Spleen (tissue), 11 donors: ENCODE results near the gene RAB8B. TPM values are rescaled to one million over a fixed set of nuclear protein-coding genes. Genes with fewer than 3 reads are reported as not detected.

Experiments
- DNase-seq: peaks from one replicate; pipeline ENCODE4 v3.0.0-alpha.2; 2020
- H3K27ac ChIP-seq, 8 donors: fragments of 200-600 bp; sonication (generic) in 7 of 8; 1 replicate in 4 of 8; 2 replicates in 4 of 8; pipeline versions ENCODE4 v1.5.0 to v1.8.0; 2016 to 2021; ENCODE audit warnings: inconsistent platforms in 4 of 8, mild to moderate bottlenecking in 4 of 8, moderate library complexity in 1 of 8
- H3K27me3 ChIP-seq, 7 donors: fragments of 200-600 bp; sonication (generic) in 6 of 7; replicated peaks in 1 of 7; 1 replicate in 4 of 7; 2 replicates in 3 of 7; pipeline versions ENCODE4 v1.5.0 to v1.8.0; 2016 to 2021; ENCODE audit warnings: inconsistent platforms in 3 of 7, mild to moderate bottlenecking in 1 of 7
- H3K36me3 ChIP-seq, 6 donors: fragments of 200-600 bp; sonication (generic) in 5 of 6; 1 replicate in 4 of 6; 2 replicates in 2 of 6; pipeline versions ENCODE4 v1.5.0 to v1.8.0; 2016 to 2021; ENCODE audit warnings: inconsistent platforms in 2 of 6
- H3K4me1 ChIP-seq, 6 donors: fragments of 200-600 bp; sonication (generic) in 5 of 6; 1 replicate in 3 of 6; 2 replicates in 3 of 6; pipeline versions ENCODE4 v1.5.0 to v1.8.0; 2016 to 2021; ENCODE audit warnings: inconsistent platforms in 3 of 6
- H3K4me3 ChIP-seq, 8 donors: fragments of 200-600 bp; sonication (generic) in 7 of 8; 1 replicate in 4 of 8; 2 replicates in 4 of 8; pipeline versions ENCODE4 v1.5.0 to v1.8.0; 2016 to 2021; ENCODE audit warnings: inconsistent platforms in 4 of 8, mild to moderate bottlenecking in 4 of 8, moderate library complexity in 2 of 8
- H3K9me3 ChIP-seq, 8 donors: fragments of 200-600 bp; sonication (generic) in 7 of 8; 1 replicate in 4 of 8; 2 replicates in 4 of 8; pipeline versions ENCODE4 v1.5.0 to v1.8.0; 2016 to 2021; ENCODE audit warnings: inconsistent platforms in 4 of 8
- CTCF ChIP-seq, 11 experiments: fragments of 200-600 bp in 7 of 11; fragments of 450-650 bp in 4 of 11; sonication (generic) in 4 of 11; IDR thresholded peaks in 8 of 11; conservative IDR thresholded peaks in 3 of 11; 1 replicate in 7 of 11; 2 replicates in 4 of 11; pipeline versions ENCODE4 v1.4.0 to v1.8.0; 2016 to 2021; ENCODE audit warnings: antibody characterized with exemption in 11 of 11, inconsistent platforms in 4 of 11, mild to moderate bottlenecking in 1 of 11
- POLR2A ChIP-seq, 3 donors: fragments of 450-650 bp; IDR thresholded peaks; one replicate each; pipeline ENCODE4 v1.5.1; 2017; ENCODE audit warnings: antibody characterized with exemption in 3 of 3, mild to moderate bottlenecking in 1 of 3
- POLR2AphosphoS5 ChIP-seq, 3 donors: sonication (generic); formaldehyde crosslinking; IDR thresholded peaks; one replicate each; pipeline ENCODE4 v1.5.1; 2017; ENCODE audit warnings: antibody characterized with exemption in 3 of 3
- WGBS, 5 donors: extraction: QIAGEN DNeasy Blood & Tissue Kit in 3 of 5; methylation state at CpG; one replicate each; pipeline versions ENCODE4 v1.1.5 to v1.1.7; 2013 to 2018; 5-methylcytosine and 5-hydroxymethylcytosine counted together
- intact Hi-C: fragments of 100-400 bp; cut with DNase I; formaldehyde crosslinking; loops from one replicate; pipeline ENCODE4 v1.15.0; 2023; ENCODE audit warnings: low total_unique reads
- polyA plus RNA-seq, 3 donors: library from polyadenylated mRNA; stranded (reverse); fragments of 200-250 nt; gene quantifications; one replicate each; pipeline ENCODE4 v1.2.1, GENCODE V29; 2013
- total RNA-seq, 7 donors: library from RNA; depleted of rRNA in 3 of 7; stranded (reverse); fragments of >200 nt in 3 of 7; fragmentation: NEBNext Ultra II Directional in 4 of 7; extraction: Animal tissue kit (Norgen Biotek cat#: 25700) in 4 of 7; gene quantifications; one replicate each; pipeline versions ENCODE4 v1.1.0 to v1.2.1, GENCODE V29; 2016 to 2021
- donor health status: healthy with polysubstance abuse.
- donor health status: DM: no; HTN: no; CAD: no; lungs with moderate emphysema.
- donor health status: DM: no; HTN: no; CAD: no.
- donor health status: Bipolar disorder and iron deficiency.
- donor health status: healthy.
- donor health status: DM: no; HTN: no; CAD: no.
- donor health status: DM: yes; HTN: yes; CAD: no.

RAB8B gene
- total and polyA plus RNA-seq, 10 donors: 18.9 to 96.4 (median 64.2) TPM

DNA sequence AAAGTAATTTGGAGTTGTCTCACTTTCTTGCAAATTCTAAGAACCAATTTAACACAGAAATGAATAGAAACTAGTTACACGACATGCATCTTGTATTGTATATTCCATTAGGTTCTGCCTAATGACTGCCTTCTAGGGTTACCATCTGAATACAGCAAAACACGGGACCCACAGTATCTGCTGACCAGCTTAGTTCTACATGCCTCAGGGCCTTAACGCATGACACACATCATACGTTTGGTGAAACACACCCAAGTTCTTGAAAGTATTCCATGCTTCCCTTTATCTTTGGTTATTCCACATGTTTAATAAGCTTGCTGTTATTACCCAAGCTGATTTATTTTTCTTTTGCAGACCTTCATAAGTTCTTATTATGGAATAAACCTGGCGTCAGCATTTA is 115.9 kb downstream of the RAB8B start:
- no peak for TF ChIP-seq CTCF (IDR thresholded peaks at IDR 0.05 in 8 of 11, conservative IDR thresholded peaks at IDR 0.05 in 3 of 11)
- no peak for TF ChIP-seq POLR2A (IDR thresholded peaks at IDR 0.05)
- no peak for TF ChIP-seq POLR2AphosphoS5 (IDR thresholded peaks at IDR 0.05)
- Histone ChIP-seq H3K36me3 (peaks cover 7 to 82% (median 41%) of the 10 kb centered on the region in 6 donors), H3K9me3 (no peaks in the 10 kb centered on the region), H3K4me3 (no peak overlapping the region), H3K27me3 (no peaks in the 10 kb centered on the region), H3K4me1 (peaks cover 0 to 15% (median 7%) of the 10 kb centered on the region in 6 donors), H3K27ac (no peak overlapping the region)
- 90 to 99% (median 97%) methylated on average over 5 of the region's 5 CpGs for WGBS, 5 donors
- intact Hi-C loops: no loop called here
- DNase-seq: no peak

DNA sequence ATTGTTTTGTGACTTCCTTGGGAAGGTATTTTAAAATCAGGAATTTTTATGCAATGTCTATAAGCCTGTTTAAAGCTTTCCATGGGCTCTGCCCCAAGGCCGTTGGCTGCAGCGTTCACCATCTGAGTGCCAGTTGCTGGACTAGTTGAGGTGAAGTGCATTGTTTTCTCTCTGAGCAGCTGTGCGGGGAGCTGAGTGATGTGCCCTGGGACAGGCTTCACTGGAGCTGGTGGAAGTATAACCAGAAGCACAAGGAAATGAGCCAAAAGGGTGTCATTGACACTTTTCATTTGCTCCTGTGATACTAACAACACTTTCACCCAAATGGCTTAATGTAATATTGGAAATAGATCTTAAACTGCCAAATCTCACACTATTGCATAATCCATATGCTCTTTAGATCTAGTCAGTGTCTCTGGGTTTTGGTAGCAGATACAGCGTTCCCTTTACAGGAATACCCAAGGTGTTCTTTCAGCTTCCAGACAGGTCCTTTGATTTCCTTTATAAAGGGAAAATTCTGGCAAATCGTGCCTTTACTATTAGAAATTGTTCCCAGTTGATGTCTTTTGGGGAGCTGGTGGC is 117.2 kb downstream of the RAB8B start:
- DNase-seq: no peak

DNA sequence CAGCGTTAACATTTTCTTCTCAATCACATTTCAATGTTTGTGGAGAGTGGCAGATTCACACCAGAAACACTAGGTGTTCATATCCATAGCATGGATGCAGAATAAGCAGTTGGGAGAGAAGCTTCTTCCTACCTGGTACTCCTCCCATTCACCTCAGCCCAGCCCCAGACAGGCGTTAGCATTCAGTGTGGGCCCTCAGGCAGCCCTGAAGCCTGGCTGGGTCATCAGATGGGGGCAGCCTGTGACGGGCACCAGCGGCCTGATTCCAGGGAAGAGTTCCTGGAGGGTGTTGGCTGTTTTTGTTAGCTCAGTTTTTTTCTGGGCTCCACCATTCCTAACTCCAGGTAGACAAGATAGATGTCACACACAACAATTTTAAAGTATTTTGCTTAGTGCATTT is 119.1 kb downstream of the RAB8B start:
- no peak for DNase-seq
- intact Hi-C loops: no loop called here

More for the DNA sequence above, 117.2 kb downstream of the RAB8B start:
- TF ChIP-seq POLR2AphosphoS5 (IDR thresholded peaks at IDR 0.05) (no peak), CTCF (IDR thresholded peaks at IDR 0.05 in 8 of 11, conservative IDR thresholded peaks at IDR 0.05 in 3 of 11) (no peak), POLR2A (IDR thresholded peaks at IDR 0.05) (no peak)
- no peak overlapping the region for H3K4me3 ChIP-seq
- H3K27me3 ChIP-seq: no peaks in the 10 kb centered on the region
- peaks cover 0 to 15% (median 7%) of the 10 kb centered on the region in 6 donors for H3K4me1 ChIP-seq
- intact Hi-C loops: no loop called here
- WGBS, 5 donors: 87 to 93% (median 88%) methylated on average over 5 of the region's 5 CpGs
- H3K36me3 ChIP-seq: peaks cover 7 to 68% (median 36%) of the 10 kb centered on the region in 6 donors
- no peaks in the 10 kb centered on the region for H3K9me3 ChIP-seq
- no peak overlapping the region for H3K27ac ChIP-seq

More for the DNA sequence above, 119.1 kb downstream of the RAB8B start:
- TF ChIP-seq POLR2AphosphoS5 (IDR thresholded peaks at IDR 0.05) (no peak), POLR2A (IDR thresholded peaks at IDR 0.05) (no peak), CTCF (IDR thresholded peaks at IDR 0.05 in 8 of 11, conservative IDR thresholded peaks at IDR 0.05 in 3 of 11) (no peak)
- Histone ChIP-seq H3K27ac (no peak overlapping the region), H3K9me3 (no peaks in the 10 kb centered on the region), H3K36me3 (peaks cover 7 to 49% (median 22%) of the 10 kb centered on the region in 6 donors), H3K27me3 (no peaks in the 10 kb centered on the region), H3K4me3 (no peak overlapping the region), H3K4me1 (peaks cover 0 to 15% (median 7%) of the 10 kb centered on the region in 6 donors)
- 84 to 93% (median 87%) methylated on average over 4 of the region's 4 CpGs for WGBS, 5 donors
